Measurements from ENCODE around the gene MEGF6.

The MEGF6 gene

GRCh38 chr1:3656450-3657095, 45.3 kb upstream of the MEGF6 start:
- peak overlapping the region; percentile 69 for H3K4me2 ChIP-seq (ENCODE audit: low read length)
- peaks cover 86% of the 10 kb centered on the region for H3K79me2 ChIP-seq (ENCODE audit: control insufficient read depth, low read length)
- peaks cover 5% of the 10 kb centered on the region; the same call in 1 of the 2 replicates for H3F3A ChIP-seq (ENCODE audit: control insufficient read depth, insufficient read depth)
- peak overlapping the region; percentile 58 for H3K4me3 ChIP-seq (ENCODE audit: low read length)
- peak overlapping the region; percentile 52 for H3K27ac ChIP-seq (ENCODE audit: low read depth, low read length)
- H4K20me1 ChIP-seq (ENCODE audit: control insufficient read depth, insufficient read depth, low read depth, low read length), result no peaks in the 10 kb centered on the region
- no peak for TF ChIP-seq EZH2phosphoT487 (IDR thresholded peaks at IDR 0.05; ENCODE audit: borderline replicate concordance, low read length)
- H3K4me1 ChIP-seq (ENCODE audit: control insufficient read depth, low read length), result peaks cover 84% of the 10 kb centered on the region
- no peaks in the 10 kb centered on the region for H3K9me3 ChIP-seq (ENCODE audit: control insufficient read depth, insufficient read depth, low read length)
- no peaks in the 10 kb centered on the region for H3K9me2 ChIP-seq (replicated peaks; ENCODE audit: control insufficient read depth, low read length)
- H3K27me3 ChIP-seq (ENCODE audit: control insufficient read depth, low read length), result no peaks in the 10 kb centered on the region
- no peaks in the 10 kb centered on the region; the same call in 1 of the 2 replicates for H3K36me3 ChIP-seq (ENCODE audit: control insufficient read depth, low read length)

GRCh38 chr1:3654549-3655281, 43.4 kb upstream of the MEGF6 start:
- Histone ChIP-seq H3K27me3 (ENCODE audit: control insufficient read depth, low read length) (no peaks in the 10 kb centered on the region), H3K4me1 (ENCODE audit: control insufficient read depth, low read length) (peaks cover 70% of the 10 kb centered on the region), H3K79me2 (ENCODE audit: control insufficient read depth, low read length) (peaks cover 69% of the 10 kb centered on the region)

GRCh38 chr1:3653286-3653618, 41.9 kb upstream of the MEGF6 start:
- Histone ChIP-seq H3K27ac (ENCODE audit: low read depth, low read length) (no peak overlapping the region), H3K4me2 (ENCODE audit: low read length) (peak overlapping the region; percentile 82), H3K4me3 (ENCODE audit: low read length) (peak overlapping the region; percentile 83), H3K79me2 (ENCODE audit: control insufficient read depth, low read length) (peaks cover 68% of the 10 kb centered on the region), H4K20me1 (ENCODE audit: control insufficient read depth, insufficient read depth, low read depth, low read length) (no peaks in the 10 kb centered on the region), H3K4me1 (ENCODE audit: control insufficient read depth, low read length) (peaks cover 69% of the 10 kb centered on the region), H3K9me3 (ENCODE audit: control insufficient read depth, insufficient read depth, low read length) (no peaks in the 10 kb centered on the region), H3K36me3 (ENCODE audit: control insufficient read depth, low read length) (peaks cover under 1% of the 10 kb centered on the region), H3F3A (ENCODE audit: control insufficient read depth, insufficient read depth) (peaks cover 6% of the 10 kb centered on the region), H3K9me2 (replicated peaks; ENCODE audit: control insufficient read depth, low read length) (no peaks in the 10 kb centered on the region), H3K27me3 (ENCODE audit: control insufficient read depth, low read length) (no peaks in the 10 kb centered on the region)
- TF ChIP-seq CTCF (IDR thresholded peaks at IDR 0.05; ENCODE audit: low read depth, low read length, poor library complexity, severe bottlenecking), result no peak
- TF ChIP-seq EZH2phosphoT487 (IDR thresholded peaks at IDR 0.05; ENCODE audit: borderline replicate concordance, low read length), result no peak

More at GRCh38 chr1:3654549-3655281, 43.4 kb upstream of the MEGF6 start:
- no peak for TF ChIP-seq EZH2phosphoT487 (IDR thresholded peaks at IDR 0.05; ENCODE audit: borderline replicate concordance, low read length)
- TF ChIP-seq CTCF (IDR thresholded peaks at IDR 0.05; ENCODE audit: low read depth, low read length, poor library complexity, severe bottlenecking), result no peak
- Histone ChIP-seq H3K36me3 (ENCODE audit: control insufficient read depth, low read length) (no peaks in the 10 kb centered on the region; the same call in 1 of the 2 replicates), H4K20me1 (ENCODE audit: control insufficient read depth, insufficient read depth, low read depth, low read length) (no peaks in the 10 kb centered on the region), H3K9me2 (replicated peaks; ENCODE audit: control insufficient read depth, low read length) (no peaks in the 10 kb centered on the region), H3K4me3 (ENCODE audit: low read length) (peak overlapping the region; percentile 58), H3K9me3 (ENCODE audit: control insufficient read depth, insufficient read depth, low read length) (no peaks in the 10 kb centered on the region), H3F3A (ENCODE audit: control insufficient read depth, insufficient read depth) (peaks cover 5% of the 10 kb centered on the region; the same call in 1 of the 2 replicates), H3K27ac (ENCODE audit: low read depth, low read length) (no peak overlapping the region), H3K4me2 (ENCODE audit: low read length) (peak overlapping the region; percentile 69)
